ENCODE data around the gene TMEM30A.

Gene TMEM30A

GRCh38 chr6:75284632-75285282 is at the start of gene TMEM30A:
TMEM30A (minus strand) TSS chr6:75284792; CDS start chr6:75284638, 154 bp downstream.
- Histone ChIP-seq H3K27ac (ENCODE audit: low read length) (peak within 1 kb of the TSS; percentile 35), H3K4me3 (ENCODE audit: low read length) (peak within 1 kb of the TSS; percentile 92), H3K9me3 (ENCODE audit: control insufficient read depth, low read depth, low read length) (no peaks in the 10 kb centered on the region), H3K27me3 (ENCODE audit: control insufficient read depth, insufficient read depth, low read length) (no peaks in the 10 kb centered on the region), H3K36me3 (ENCODE audit: control insufficient read depth, low read depth, low read length) (no peaks in the 10 kb centered on the region), H3K9ac (ENCODE audit: low read length) (peak within 1 kb of the TSS; percentile 68), H3K4me1 (ENCODE audit: control insufficient read depth, low read depth, low read length) (peaks cover 23% of the 10 kb centered on the region)

- H3K27me3 ChIP-seq (ENCODE audit: control insufficient read depth, insufficient read depth, low read length), result no peaks in the 10 kb centered on the region
- H3K4me1 ChIP-seq (ENCODE audit: control insufficient read depth, low read depth, low read length), result peaks cover 55% of the 10 kb centered on the region
- H3K36me3 ChIP-seq (ENCODE audit: control insufficient read depth, low read depth, low read length), result no peaks in the 10 kb centered on the region
- peak overlapping the region; percentile 50 for H3K4me3 ChIP-seq (ENCODE audit: low read length)
- no peaks in the 10 kb centered on the region for H3K9me3 ChIP-seq (ENCODE audit: control insufficient read depth, low read depth, low read length)
- H3K9ac ChIP-seq (ENCODE audit: low read length), result peak overlapping the region; percentile 55
- H3K27ac ChIP-seq (ENCODE audit: low read length), result peak overlapping the region; percentile 59
These were observed 49.1 kb upstream of the TMEM30A start for GRCh38 chr6:75333676-75334200.

GRCh38 chr6:75331151-75331550 is 46.6 kb upstream of the TMEM30A start:
- Histone ChIP-seq H3K27me3 (ENCODE audit: control insufficient read depth, insufficient read depth, low read length) (no peaks in the 10 kb centered on the region), H3K4me3 (ENCODE audit: low read length) (no peak overlapping the region), H3K27ac (ENCODE audit: low read length) (no peak overlapping the region), H3K9ac (ENCODE audit: low read length) (no peak overlapping the region), H3K9me3 (ENCODE audit: control insufficient read depth, low read depth, low read length) (no peaks in the 10 kb centered on the region), H3K36me3 (ENCODE audit: control insufficient read depth, low read depth, low read length) (no peaks in the 10 kb centered on the region), H3K4me1 (ENCODE audit: control insufficient read depth, low read depth, low read length) (peaks cover 54% of the 10 kb centered on the region)

- no peak overlapping the region for H3K4me3 ChIP-seq (ENCODE audit: low read length)
- no peaks in the 10 kb centered on the region for H3K27me3 ChIP-seq (ENCODE audit: control insufficient read depth, insufficient read depth, low read length)
- no peaks in the 10 kb centered on the region for H3K36me3 ChIP-seq (ENCODE audit: control insufficient read depth, low read depth, low read length)
- no peaks in the 10 kb centered on the region for H3K9me3 ChIP-seq (ENCODE audit: control insufficient read depth, low read depth, low read length)
- no peak overlapping the region for H3K27ac ChIP-seq (ENCODE audit: low read length)
- no peak overlapping the region for H3K9ac ChIP-seq (ENCODE audit: low read length)
- peaks cover 39% of the 10 kb centered on the region for H3K4me1 ChIP-seq (ENCODE audit: control insufficient read depth, low read depth, low read length)
These were observed 45.1 kb upstream of the TMEM30A start for GRCh38 chr6:75329703-75330102.

- Histone ChIP-seq H3K4me1 (ENCODE audit: control insufficient read depth, low read depth, low read length) (peaks cover 24% of the 10 kb centered on the region), H3K9ac (ENCODE audit: low read length) (no peak overlapping the region), H3K27me3 (ENCODE audit: control insufficient read depth, insufficient read depth, low read length) (no peaks in the 10 kb centered on the region), H3K4me3 (ENCODE audit: low read length) (no peak overlapping the region), H3K9me3 (ENCODE audit: control insufficient read depth, low read depth, low read length) (no peaks in the 10 kb centered on the region), H3K27ac (ENCODE audit: low read length) (no peak overlapping the region), H3K36me3 (ENCODE audit: control insufficient read depth, low read depth, low read length) (no peaks in the 10 kb centered on the region)
These were observed 43.2 kb upstream of the TMEM30A start for GRCh38 chr6:75327807-75328206.

- Histone ChIP-seq H3K27ac (ENCODE audit: low read length) (no peak overlapping the region), H3K36me3 (ENCODE audit: control insufficient read depth, low read depth, low read length) (no peaks in the 10 kb centered on the region), H3K4me1 (ENCODE audit: control insufficient read depth, low read depth, low read length) (peaks cover 13% of the 10 kb centered on the region), H3K9me3 (ENCODE audit: control insufficient read depth, low read depth, low read length) (no peaks in the 10 kb centered on the region), H3K9ac (ENCODE audit: low read length) (no peak overlapping the region), H3K27me3 (ENCODE audit: control insufficient read depth, insufficient read depth, low read length) (no peaks in the 10 kb centered on the region), H3K4me3 (ENCODE audit: low read length) (peak overlapping the region; percentile 31)
These were observed 42.1 kb upstream of the TMEM30A start for GRCh38 chr6:75326557-75327258.

GRCh38 chr6:75318900-75319299 is 34.3 kb upstream of the TMEM30A start:
- H3K27me3 ChIP-seq (ENCODE audit: control insufficient read depth, insufficient read depth, low read length), result no peaks in the 10 kb centered on the region
- no peak overlapping the region for H3K27ac ChIP-seq (ENCODE audit: low read length)
- H3K36me3 ChIP-seq (ENCODE audit: control insufficient read depth, low read depth, low read length), result no peaks in the 10 kb centered on the region
- peaks cover 8% of the 10 kb centered on the region for H3K4me1 ChIP-seq (ENCODE audit: control insufficient read depth, low read depth, low read length)
- no peaks in the 10 kb centered on the region for H3K9me3 ChIP-seq (ENCODE audit: control insufficient read depth, low read depth, low read length)
- no peak overlapping the region for H3K9ac ChIP-seq (ENCODE audit: low read length)
- H3K4me3 ChIP-seq (ENCODE audit: low read length), result no peak overlapping the region

GRCh38 chr6:75317503-75318206 is 33.1 kb upstream of the TMEM30A start:
- no peak overlapping the region for H3K27ac ChIP-seq (ENCODE audit: low read length)
- H3K4me1 ChIP-seq (ENCODE audit: control insufficient read depth, low read depth, low read length), result peaks cover 8% of the 10 kb centered on the region

GRCh38 chr6:75315978-75316377 is 31.4 kb upstream of the TMEM30A start:
- Histone ChIP-seq H3K36me3 (ENCODE audit: control insufficient read depth, low read depth, low read length) (no peaks in the 10 kb centered on the region), H3K9me3 (ENCODE audit: control insufficient read depth, low read depth, low read length) (no peaks in the 10 kb centered on the region), H3K27me3 (ENCODE audit: control insufficient read depth, insufficient read depth, low read length) (no peaks in the 10 kb centered on the region), H3K4me3 (ENCODE audit: low read length) (no peak overlapping the region), H3K9ac (ENCODE audit: low read length) (no peak overlapping the region), H3K4me1 (ENCODE audit: control insufficient read depth, low read depth, low read length) (peaks cover 8% of the 10 kb centered on the region), H3K27ac (ENCODE audit: low read length) (no peak overlapping the region)

More at GRCh38 chr6:75317503-75318206, 33.1 kb upstream of the TMEM30A start:
- no peaks in the 10 kb centered on the region for H3K9me3 ChIP-seq (ENCODE audit: control insufficient read depth, low read depth, low read length)
- H3K27me3 ChIP-seq (ENCODE audit: control insufficient read depth, insufficient read depth, low read length), result no peaks in the 10 kb centered on the region
- H3K36me3 ChIP-seq (ENCODE audit: control insufficient read depth, low read depth, low read length), result no peaks in the 10 kb centered on the region
- H3K9ac ChIP-seq (ENCODE audit: low read length), result no peak overlapping the region
- H3K4me3 ChIP-seq (ENCODE audit: low read length), result no peak overlapping the region

- no peaks in the 10 kb centered on the region for H3K27me3 ChIP-seq (ENCODE audit: control insufficient read depth, insufficient read depth, low read length)
- no peaks in the 10 kb centered on the region for H3K9me3 ChIP-seq (ENCODE audit: control insufficient read depth, low read depth, low read length)
- H3K36me3 ChIP-seq (ENCODE audit: control insufficient read depth, low read depth, low read length), result no peaks in the 10 kb centered on the region
- H3K4me3 ChIP-seq (ENCODE audit: low read length), result no peak overlapping the region
- H3K27ac ChIP-seq (ENCODE audit: low read length), result no peak overlapping the region
- H3K4me1 ChIP-seq (ENCODE audit: control insufficient read depth, low read depth, low read length), result peaks cover 11% of the 10 kb centered on the region
- H3K9ac ChIP-seq (ENCODE audit: low read length), result no peak overlapping the region
These were observed 23.8 kb upstream of the TMEM30A start for GRCh38 chr6:75308250-75308988.

Measured in iPS-18a (cell line).